Mucosa of descending colon (tissue), 3 donors: ENCODE measurements around the gene BEST1. TPM values are rescaled to one million over a fixed set of nuclear protein-coding genes. Genes with fewer than 3 reads are reported as not detected.
A peak's percentile ranks its signal among the peaks of the same experiment; 100 is the strongest.

Source experiments
- ATAC-seq: fragments of 200-7000 bp; cut with Tn5 transposase; one replicate; pipeline ENCODE4 v1.9.1; 2020; ENCODE audit warnings: mild to moderate bottlenecking, moderate library complexity
- DNase-seq, 3 donors: peaks; one replicate each; pipeline ENCODE4 v3.0.0-alpha.2; 2020
- H3K36me3 ChIP-seq: fragments of 200-600 bp; one replicate; pipeline ENCODE4 v1.8.0; 2021; ENCODE audit warnings: low read depth, mild to moderate bottlenecking
- H3K4me1 ChIP-seq: fragments of 200-600 bp; one replicate; pipeline ENCODE4 v1.8.0; 2021; ENCODE audit warnings: low read depth, mild to moderate bottlenecking
- H3K4me3 ChIP-seq: fragments of 200-600 bp; one replicate; pipeline ENCODE4 v1.8.0; 2021; ENCODE audit warnings: mild to moderate bottlenecking
- H3K9me3 ChIP-seq: fragments of 200-600 bp; one replicate; pipeline ENCODE4 v1.8.0; 2021; ENCODE audit warnings: mild to moderate bottlenecking
- intact Hi-C, 2 donors: fragments of 100-400 bp; cut with DNase I in 1 of 2; cut with micrococcal nuclease in 1 of 2; formaldehyde crosslinking; loops; one replicate each; pipeline versions ENCODE4 v1.11.0 to v1.11.1; 2022; cut with DNase I, micrococcal nuclease
- total RNA-seq, 3 donors: library from RNA; stranded (reverse); fragmentation: NEBNext Ultra II Directional in 2 of 3; extraction: Animal tissue kit (Norgen Biotek cat#: 25700) in 2 of 3; gene quantifications; one replicate each; pipeline versions ENCODE4 v1.2.1 to v1.2.4, GENCODE V29; 2021 to 2023
- TF ChIP-seq, protein P1 (sequence below): fragments of 200-600 bp; IDR thresholded peaks from one replicate; pipeline ENCODE4 v1.8.0; 2022; ENCODE audit warnings: antibody characterized with exemption, mild to moderate bottlenecking
- donor health status: DM: no; HTN: no; CAD: no; lungs with moderate emphysema.
- donor health status: DM: no; HTN: no; CAD: no.
- donor health status: DM: no; HTN: yes; CAD: no.

The BEST1 gene
- total RNA-seq, 3 donors from 2014 or later: 0.41 to 2.8 (median 1.8) TPM

DNA sequence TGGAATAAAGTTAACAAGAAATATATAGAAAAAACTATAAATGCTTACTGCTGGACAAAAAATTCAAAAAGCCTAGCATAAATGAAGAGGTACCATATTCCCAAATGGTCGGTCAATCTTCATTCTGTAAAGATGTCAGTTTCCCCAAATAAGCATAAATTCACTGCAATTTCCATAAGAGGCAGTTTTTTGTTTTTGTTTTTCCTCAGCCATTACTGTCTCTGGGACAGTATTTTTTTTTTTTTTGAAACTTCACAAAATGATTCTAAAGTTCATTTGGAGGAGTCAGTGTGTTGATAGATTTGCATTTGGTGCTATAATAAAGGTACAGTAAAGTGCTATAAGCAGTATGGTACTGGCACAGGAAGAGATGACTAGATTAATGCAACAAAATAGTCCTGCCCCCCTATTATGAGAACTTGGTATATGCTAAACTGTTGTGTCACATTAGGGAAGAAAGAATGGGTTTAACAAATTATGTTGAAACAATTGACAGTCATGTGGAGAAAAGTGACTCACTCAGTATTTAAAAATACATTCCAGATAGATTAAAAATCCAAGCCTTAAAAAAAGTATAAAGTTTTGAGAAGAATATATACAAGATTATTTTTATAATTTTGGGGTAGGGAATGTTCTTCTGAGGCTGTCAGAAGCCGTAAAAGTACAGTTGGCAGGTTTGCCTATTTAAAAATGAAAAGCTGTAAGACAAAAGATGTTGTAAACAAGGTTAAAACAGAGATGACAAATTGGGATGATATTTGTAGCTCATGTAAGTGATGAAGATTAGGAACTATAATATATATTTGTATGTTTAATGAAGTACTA, 19.9 kb downstream of the BEST1 start:
- no peak for ATAC-seq
- H3K4me1 ChIP-seq: peaks cover 48% of the 10 kb centered on the region
- intact Hi-C loops: loop anchor here in 1 of 2 donors (5.0 kb wide), 1 partner anchor 77 kb away; no protein-coding TSS in a partner anchor

DNA sequence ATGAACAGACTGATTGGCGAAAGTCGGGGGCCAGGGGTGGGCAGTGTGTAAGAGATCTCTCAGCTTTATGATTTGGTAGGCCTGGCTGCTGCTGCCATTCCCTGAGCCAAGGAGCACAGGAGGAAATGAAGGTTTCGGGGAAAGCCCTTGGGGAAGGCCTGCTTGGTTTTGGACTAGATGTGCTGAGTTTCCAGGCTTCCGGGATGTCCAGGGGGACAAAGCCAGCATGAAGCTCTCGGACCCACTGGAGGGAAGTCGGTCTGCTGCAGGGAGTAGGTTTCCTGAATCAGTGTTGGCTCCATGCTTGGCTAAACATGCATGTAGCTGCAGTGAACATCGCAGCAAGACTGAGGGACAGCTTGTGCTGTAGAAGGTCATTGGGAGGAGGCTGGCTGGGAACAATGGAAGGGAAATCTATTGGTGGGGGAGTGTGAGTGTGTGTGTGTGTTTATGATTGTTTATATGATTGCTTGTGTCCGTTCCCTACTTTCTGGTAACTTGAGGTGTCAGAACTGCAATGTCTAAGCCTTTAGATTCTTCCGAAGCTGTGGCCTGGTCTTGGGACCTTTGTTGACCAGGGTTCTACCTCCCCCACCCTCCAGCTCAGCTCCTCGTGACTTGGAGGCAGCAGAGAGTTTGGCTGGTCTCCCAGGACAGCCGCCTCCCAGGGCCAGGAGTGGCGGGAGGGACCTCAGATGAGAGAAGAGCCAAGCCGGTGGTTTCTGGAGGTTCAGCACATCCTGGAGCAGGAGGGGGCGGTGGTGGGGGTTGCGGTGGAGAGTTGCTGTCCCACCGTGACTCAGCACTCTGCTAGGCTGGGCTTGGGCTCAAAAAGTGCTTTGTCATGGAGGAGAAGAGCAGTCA, 21.3 kb downstream of the BEST1 start:
- Histone ChIP-seq H3K9me3 (no peaks in the 10 kb centered on the region), H3K4me3 (no peak overlapping the region), H3K4me1 (peaks cover 61% of the 10 kb centered on the region), H3K36me3 (no peaks in the 10 kb centered on the region)
- intact Hi-C loops: no loop called here
- DNase-seq (peak; percentile 94 to 96 (median 95)), ATAC-seq (peak; percentile 54)
- TF ChIP-seq, protein P1, sequence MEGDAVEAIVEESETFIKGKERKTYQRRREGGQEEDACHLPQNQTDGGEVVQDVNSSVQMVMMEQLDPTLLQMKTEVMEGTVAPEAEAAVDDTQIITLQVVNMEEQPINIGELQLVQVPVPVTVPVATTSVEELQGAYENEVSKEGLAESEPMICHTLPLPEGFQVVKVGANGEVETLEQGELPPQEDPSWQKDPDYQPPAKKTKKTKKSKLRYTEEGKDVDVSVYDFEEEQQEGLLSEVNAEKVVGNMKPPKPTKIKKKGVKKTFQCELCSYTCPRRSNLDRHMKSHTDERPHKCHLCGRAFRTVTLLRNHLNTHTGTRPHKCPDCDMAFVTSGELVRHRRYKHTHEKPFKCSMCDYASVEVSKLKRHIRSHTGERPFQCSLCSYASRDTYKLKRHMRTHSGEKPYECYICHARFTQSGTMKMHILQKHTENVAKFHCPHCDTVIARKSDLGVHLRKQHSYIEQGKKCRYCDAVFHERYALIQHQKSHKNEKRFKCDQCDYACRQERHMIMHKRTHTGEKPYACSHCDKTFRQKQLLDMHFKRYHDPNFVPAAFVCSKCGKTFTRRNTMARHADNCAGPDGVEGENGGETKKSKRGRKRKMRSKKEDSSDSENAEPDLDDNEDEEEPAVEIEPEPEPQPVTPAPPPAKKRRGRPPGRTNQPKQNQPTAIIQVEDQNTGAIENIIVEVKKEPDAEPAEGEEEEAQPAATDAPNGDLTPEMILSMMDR: no peak

More for the DNA sequence above, 19.9 kb downstream of the BEST1 start:
- no peak overlapping the region for H3K4me3 ChIP-seq
- H3K36me3 ChIP-seq: no peaks in the 10 kb centered on the region
- DNase-seq: no peak
- TF ChIP-seq, protein P1: no peak
- H3K9me3 ChIP-seq: no peaks in the 10 kb centered on the region

- TF ChIP-seq, protein P1: no peak
- intact Hi-C loops: no loop called here
- peaks cover 66% of the 10 kb centered on the region for H3K4me1 ChIP-seq
- no peaks in the 10 kb centered on the region for H3K36me3 ChIP-seq
- no peak overlapping the region for H3K4me3 ChIP-seq
- DNase-seq (no peak), ATAC-seq (no peak)
- H3K9me3 ChIP-seq: no peaks in the 10 kb centered on the region
These were observed 22.0 kb downstream of the BEST1 start for GRCh38 chr11:61972112-61972671.

DNA sequence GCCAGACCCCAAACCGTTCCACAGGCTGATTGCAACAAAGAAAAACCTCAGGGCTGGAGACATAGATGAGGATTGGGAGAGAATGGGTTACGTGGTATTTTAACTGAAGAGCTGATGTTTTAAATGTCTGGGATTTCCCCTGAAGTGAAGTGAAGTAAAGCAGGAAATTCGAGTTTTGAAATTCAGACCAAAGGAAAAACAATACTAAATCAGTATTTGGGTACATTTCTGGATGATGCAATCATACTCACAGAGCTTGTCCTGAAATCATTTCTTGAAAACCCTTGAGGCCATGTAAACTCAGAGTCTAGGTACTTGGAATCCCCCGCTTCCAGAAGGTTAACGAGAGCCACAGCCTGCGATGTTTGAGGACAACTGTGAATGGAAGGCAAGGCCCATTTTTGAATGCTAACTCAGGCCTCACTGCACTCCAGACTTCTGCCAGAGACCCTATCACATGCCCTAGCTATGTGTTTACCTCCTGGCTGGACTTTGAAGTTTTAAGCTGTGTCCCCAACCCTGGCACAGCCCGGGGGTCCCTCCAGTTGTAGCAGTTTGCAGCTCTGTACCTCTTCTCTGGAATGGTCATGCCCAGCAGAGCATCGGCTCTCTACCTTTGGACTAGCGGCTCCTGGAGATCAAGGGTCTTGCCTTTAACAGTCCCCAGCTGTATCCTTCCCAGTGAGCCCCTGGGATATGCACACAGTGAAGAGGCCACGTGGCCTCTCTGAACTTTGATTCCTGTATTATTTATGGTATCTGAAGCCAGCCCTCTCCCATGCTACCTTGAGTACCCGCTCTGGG, 22.7 kb downstream of the BEST1 start:
- Histone ChIP-seq H3K36me3 (no peaks in the 10 kb centered on the region), H3K4me1 (peaks cover 67% of the 10 kb centered on the region), H3K9me3 (no peaks in the 10 kb centered on the region), H3K4me3 (no peak overlapping the region)
- TF ChIP-seq, protein P1: no peak
- intact Hi-C loops: no loop called here
- ATAC-seq (peak; percentile 2), DNase-seq (no peak)
